ENCODE data around the gene STOML2. TPM values are rescaled to one million over a fixed set of nuclear protein-coding genes. Genes with fewer than 3 reads are reported as not detected.

STOML2 gene
- total RNA-seq, 3 donors from 2014 or later = 89.4 to 115 (median 101) TPM

DNA sequence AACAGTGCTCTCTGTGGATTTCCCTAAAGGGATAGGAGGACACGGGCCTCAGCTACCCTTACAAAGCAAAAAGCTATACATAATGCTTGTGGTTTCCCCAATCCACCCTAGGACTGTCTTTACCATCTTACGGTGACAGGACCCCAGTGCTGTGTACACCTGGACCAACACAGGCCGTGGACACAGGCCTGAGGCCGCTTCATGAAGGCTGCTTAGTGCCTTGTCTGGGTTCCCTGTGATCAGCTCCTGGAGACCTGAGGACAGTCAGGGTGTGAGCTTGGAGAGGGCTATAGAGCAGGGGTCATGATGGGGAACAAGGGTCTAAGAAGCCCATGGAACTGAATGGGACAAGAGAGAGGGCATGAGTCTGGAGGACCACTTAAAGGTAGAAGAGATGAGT is 26.1 kb downstream of the STOML2 start:
- Histone ChIP-seq H3K36me3 (no peaks in the 10 kb centered on the region), H3K9me3 (no peaks in the 10 kb centered on the region), H3K27ac (no peak overlapping the region), H3K4me3 (no peak overlapping the region), H3K4me1 (peaks cover 0 to 10% of the 10 kb centered on the region in 2 donors), H3K27me3 (no peaks in the 10 kb centered on the region)
- intact Hi-C loops (cut with DNase I; ENCODE audit: low total_unique reads) = no loop called here
- TF ChIP-seq, protein P1, sequence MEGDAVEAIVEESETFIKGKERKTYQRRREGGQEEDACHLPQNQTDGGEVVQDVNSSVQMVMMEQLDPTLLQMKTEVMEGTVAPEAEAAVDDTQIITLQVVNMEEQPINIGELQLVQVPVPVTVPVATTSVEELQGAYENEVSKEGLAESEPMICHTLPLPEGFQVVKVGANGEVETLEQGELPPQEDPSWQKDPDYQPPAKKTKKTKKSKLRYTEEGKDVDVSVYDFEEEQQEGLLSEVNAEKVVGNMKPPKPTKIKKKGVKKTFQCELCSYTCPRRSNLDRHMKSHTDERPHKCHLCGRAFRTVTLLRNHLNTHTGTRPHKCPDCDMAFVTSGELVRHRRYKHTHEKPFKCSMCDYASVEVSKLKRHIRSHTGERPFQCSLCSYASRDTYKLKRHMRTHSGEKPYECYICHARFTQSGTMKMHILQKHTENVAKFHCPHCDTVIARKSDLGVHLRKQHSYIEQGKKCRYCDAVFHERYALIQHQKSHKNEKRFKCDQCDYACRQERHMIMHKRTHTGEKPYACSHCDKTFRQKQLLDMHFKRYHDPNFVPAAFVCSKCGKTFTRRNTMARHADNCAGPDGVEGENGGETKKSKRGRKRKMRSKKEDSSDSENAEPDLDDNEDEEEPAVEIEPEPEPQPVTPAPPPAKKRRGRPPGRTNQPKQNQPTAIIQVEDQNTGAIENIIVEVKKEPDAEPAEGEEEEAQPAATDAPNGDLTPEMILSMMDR (IDR thresholded peaks at IDR 0.05) = no peak
- TF ChIP-seq POLR2A (IDR thresholded peaks at IDR 0.05) = no peak
- TF ChIP-seq POLR2AphosphoS5 (IDR thresholded peaks at IDR 0.05) = no peak
- DNase-seq (ENCODE audit: low spot score in 2 of 2) = peak in 1 of 2 donors; percentile 1

DNA sequence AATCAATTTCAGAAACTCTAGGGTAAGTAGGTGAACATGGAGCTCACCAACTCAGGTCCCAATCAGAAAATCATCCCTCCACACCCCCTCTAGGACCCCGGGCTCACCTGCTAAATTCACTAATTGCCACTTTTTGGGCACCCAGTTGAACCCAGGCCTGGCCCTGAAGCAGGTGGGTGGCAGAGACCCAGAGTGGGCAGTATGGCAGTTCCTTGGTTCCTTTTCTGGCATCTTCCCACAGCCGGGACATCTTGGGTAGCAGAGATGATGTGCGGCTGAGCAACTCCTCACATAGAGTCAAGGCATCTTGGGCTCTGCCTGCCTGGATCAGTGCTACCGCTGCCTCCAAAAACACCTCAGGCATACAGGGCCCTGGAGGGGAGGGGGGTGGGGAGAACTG is 27.6 kb downstream of the STOML2 start:
- Histone ChIP-seq H3K9me3 (no peaks in the 10 kb centered on the region), H3K4me3 (no peak overlapping the region), H3K36me3 (no peaks in the 10 kb centered on the region), H3K27me3 (no peaks in the 10 kb centered on the region), H3K4me1 (peaks cover 3 to 16% of the 10 kb centered on the region in 2 donors), H3K27ac (no peak overlapping the region)
- intact Hi-C loops (cut with DNase I; ENCODE audit: low total_unique reads) = no loop called here
- TF ChIP-seq POLR2A (IDR thresholded peaks at IDR 0.05) (no peak), POLR2AphosphoS5 (IDR thresholded peaks at IDR 0.05) (no peak)
- TF ChIP-seq, protein P1 (IDR thresholded peaks at IDR 0.05) = no peak
- peak in 1 of 2 donors; percentile 5 for DNase-seq (ENCODE audit: low spot score in 2 of 2)

DNA sequence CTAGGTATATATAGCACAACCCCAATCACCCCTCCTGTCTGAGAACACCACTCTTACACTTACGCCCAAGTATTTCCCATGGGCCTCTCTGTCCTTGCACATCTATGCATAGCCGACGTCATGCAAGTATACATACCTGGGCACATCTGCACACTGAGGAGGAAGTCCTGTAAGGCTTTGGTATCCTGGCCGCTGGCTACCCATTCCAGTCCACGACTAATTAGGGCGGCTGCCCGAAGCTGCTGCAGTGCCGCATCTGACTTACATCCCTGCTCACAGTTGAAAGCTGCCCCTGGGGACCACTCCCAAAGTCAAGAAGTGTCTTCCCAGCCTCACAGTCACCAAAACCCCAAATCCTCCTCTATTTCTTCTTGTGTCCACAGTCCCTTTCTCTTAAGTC is 28.1 kb downstream of the STOML2 start:
- Histone ChIP-seq H3K27ac (no peak overlapping the region), H3K4me3 (no peak overlapping the region), H3K27me3 (no peaks in the 10 kb centered on the region), H3K9me3 (no peaks in the 10 kb centered on the region), H3K36me3 (no peaks in the 10 kb centered on the region), H3K4me1 (peaks cover 8 to 21% of the 10 kb centered on the region in 2 donors)
- intact Hi-C loops (cut with DNase I; ENCODE audit: low total_unique reads) = no loop called here
- TF ChIP-seq POLR2A (IDR thresholded peaks at IDR 0.05) (no peak), POLR2AphosphoS5 (IDR thresholded peaks at IDR 0.05) (no peak)
- TF ChIP-seq, protein P1 (IDR thresholded peaks at IDR 0.05) = no peak
- DNase-seq (ENCODE audit: low spot score in 2 of 2) = peak in 1 of 2 donors; percentile 35

DNA sequence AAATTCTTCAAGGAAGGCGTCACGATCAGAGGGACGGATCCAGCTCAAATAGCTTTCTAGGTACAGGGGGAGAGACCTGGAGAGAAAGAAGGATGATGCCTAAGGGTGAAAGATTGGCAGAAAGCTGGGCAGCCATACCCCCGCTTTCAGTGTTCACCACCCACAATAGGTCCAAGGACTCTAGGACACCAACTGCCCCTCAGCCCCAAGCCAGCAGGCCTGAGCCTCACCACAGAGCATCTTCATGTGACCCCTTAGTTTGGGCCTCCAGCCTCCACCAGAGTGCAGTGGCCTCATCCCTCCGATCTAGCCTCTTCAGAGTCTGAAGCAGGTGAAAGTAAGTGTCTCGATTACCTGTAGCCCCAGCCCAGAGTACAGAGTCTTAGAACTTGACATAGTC is 28.8 kb downstream of the STOML2 start:
- TF ChIP-seq POLR2A (IDR thresholded peaks at IDR 0.05) (no peak), POLR2AphosphoS5 (IDR thresholded peaks at IDR 0.05) (no peak)
- TF ChIP-seq, protein P1 (IDR thresholded peaks at IDR 0.05) = no peak
- H3K4me3 ChIP-seq = no peak overlapping the region
- H3K9me3 ChIP-seq = no peaks in the 10 kb centered on the region
- H3K36me3 ChIP-seq = no peaks in the 10 kb centered on the region
- no peak overlapping the region for H3K27ac ChIP-seq
- H3K27me3 ChIP-seq = no peaks in the 10 kb centered on the region
- peaks cover 8 to 21% of the 10 kb centered on the region in 2 donors for H3K4me1 ChIP-seq
- intact Hi-C loops (cut with DNase I; ENCODE audit: low total_unique reads) = no loop called here
- peak in 1 of 2 donors; percentile 17 for DNase-seq (ENCODE audit: low spot score in 2 of 2)

DNA sequence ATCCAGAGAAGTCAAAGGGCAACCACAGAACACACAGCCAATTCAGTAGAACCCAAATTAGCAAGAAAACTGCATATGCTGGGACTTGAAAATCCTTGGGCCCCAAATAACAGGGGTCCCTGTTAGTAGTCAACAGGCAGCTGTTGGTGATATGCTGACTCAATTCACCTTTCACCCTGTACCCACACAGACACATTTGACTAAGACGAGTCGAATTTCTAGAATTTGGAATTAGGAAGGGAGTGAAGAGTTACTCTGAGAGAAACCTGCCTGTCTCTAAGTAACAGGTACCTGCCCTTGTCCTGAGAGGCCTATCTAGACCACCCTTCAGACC is 29.7 kb downstream of the STOML2 start:
- intact Hi-C loops (cut with DNase I; ENCODE audit: low total_unique reads) = no loop called here
- Histone ChIP-seq H3K36me3 (no peaks in the 10 kb centered on the region), H3K27ac (peak overlapping the region in 1 of 2 donors; percentile 100), H3K4me3 (peak overlapping the region in 2 of 3 donors; percentile 97 to 98), H3K4me1 (peaks cover 8 to 12% of the 10 kb centered on the region in 2 donors), H3K27me3 (no peaks in the 10 kb centered on the region), H3K9me3 (no peaks in the 10 kb centered on the region)
- DNase-seq (ENCODE audit: low spot score in 2 of 2) = no peak
- no peak for TF ChIP-seq POLR2AphosphoS5 (IDR thresholded peaks at IDR 0.05)
- no peak for TF ChIP-seq POLR2A (IDR thresholded peaks at IDR 0.05)
